Measurements from ENCODE around the gene VSIG10.

VSIG10 gene

GRCh38 chr12:118059341-118060191 is 44.2 kb downstream of the VSIG10 start:
- no peak for DNase-seq

GRCh38 chr12:118058881-118059280 is 44.9 kb downstream of the VSIG10 start:
- peak in 1 of 5 experiments; percentile 34 for DNase-seq

GRCh38 chr12:118058227-118058626 is 45.6 kb downstream of the VSIG10 start:
- no peak for DNase-seq

- DNase-seq = no peak
Observed at GRCh38 chr12:118055865-118056773, 47.7 kb downstream of the VSIG10 start.

GRCh38 chr12:118055144-118055557 is 48.7 kb downstream of the VSIG10 start:
- DNase-seq = peak in 4 of 5 experiments; percentile 49 to 86 (median 56)

- DNase-seq = peak in 1 of 5 experiments; percentile 48
Observed at GRCh38 chr12:118053071-118053985, 50.5 kb downstream of the VSIG10 start.

- peak in 1 of 5 experiments; percentile 18 for DNase-seq
Observed at GRCh38 chr12:118052324-118053070, 51.3 kb downstream of the VSIG10 start.

- no peak for DNase-seq
Observed at GRCh38 chr12:118050972-118051910, 52.6 kb downstream of the VSIG10 start.

GRCh38 chr12:118046430-118046829 is 57.4 kb downstream of the VSIG10 start:
- no peak for DNase-seq

- DNase-seq = no peak
Observed at GRCh38 chr12:118044577-118044976, 59.2 kb downstream of the VSIG10 start.

GRCh38 chr12:118044075-118044474 is 59.7 kb downstream of the VSIG10 start:
- DNase-seq = no peak

GRCh38 chr12:118042091-118042490 is 61.7 kb downstream of the VSIG10 start:
- DNase-seq = peak in 1 of 5 experiments; percentile 40

DNA sequence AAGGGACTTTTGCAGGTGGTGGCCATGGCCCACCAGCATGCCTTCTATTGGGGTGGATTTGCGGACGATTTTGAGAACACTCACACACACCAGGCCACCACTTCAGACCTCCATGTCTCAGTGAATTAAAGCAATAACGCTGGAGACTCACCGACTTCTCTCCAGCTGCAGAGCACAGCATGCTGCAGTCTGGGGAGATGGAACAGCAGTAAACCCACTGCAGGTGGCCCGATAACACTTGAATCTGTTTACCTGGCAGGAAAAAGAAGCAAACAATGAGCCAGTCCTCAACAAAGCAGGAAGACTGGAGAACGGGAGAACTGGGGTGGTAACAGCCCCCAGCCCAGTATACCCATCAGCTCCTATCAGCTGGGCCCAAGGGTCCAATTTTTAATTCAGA is 65.7 kb downstream of the VSIG10 start:
- DNase-seq = no peak

- no peak for DNase-seq
Observed at GRCh38 chr12:118036672-118037411, 67.0 kb downstream of the VSIG10 start.

GRCh38 chr12:118035190-118036041 is 68.4 kb downstream of the VSIG10 start:
- peak in 1 of 5 experiments; percentile 87 for DNase-seq

DNA sequence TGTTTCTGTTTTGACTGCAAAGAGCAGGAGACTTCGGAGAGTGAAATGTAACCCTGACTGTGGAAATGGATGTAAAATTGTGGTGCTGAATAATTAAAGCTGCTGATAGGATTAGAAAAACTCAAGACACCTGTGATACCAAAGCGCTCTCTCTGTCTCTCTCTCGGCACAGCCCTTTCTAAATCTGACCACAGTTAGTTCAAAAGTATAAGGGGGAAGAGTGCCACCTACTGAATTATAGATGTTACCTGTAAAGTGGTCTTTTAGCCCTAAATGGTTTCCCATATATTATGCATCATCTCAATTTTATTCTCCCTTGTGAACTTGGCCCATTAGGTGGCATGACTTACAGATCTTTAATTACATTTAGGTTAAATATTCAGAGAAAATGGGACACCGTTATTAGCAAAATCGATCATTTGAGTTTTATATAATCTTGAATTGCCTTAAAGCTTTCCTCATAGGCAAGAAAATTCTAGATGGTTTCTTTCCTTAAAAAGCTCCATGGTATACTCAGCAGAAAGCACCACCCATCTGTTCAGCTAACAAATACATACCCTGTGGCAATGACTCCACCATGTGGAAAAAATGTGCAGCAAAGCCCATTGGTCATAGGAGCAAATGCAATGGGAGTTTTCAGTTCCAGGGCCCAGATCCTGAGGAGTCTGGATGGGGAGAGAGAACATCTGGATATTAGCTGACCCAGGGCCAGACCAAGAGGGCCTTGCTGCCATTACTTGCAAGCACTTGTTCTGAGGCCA is 69.2 kb downstream of the VSIG10 start:
- peak in 1 of 5 experiments; percentile 32 for DNase-seq

GRCh38 chr12:118033902-118034301 is 69.9 kb downstream of the VSIG10 start:
- DNase-seq = no peak

DNA sequence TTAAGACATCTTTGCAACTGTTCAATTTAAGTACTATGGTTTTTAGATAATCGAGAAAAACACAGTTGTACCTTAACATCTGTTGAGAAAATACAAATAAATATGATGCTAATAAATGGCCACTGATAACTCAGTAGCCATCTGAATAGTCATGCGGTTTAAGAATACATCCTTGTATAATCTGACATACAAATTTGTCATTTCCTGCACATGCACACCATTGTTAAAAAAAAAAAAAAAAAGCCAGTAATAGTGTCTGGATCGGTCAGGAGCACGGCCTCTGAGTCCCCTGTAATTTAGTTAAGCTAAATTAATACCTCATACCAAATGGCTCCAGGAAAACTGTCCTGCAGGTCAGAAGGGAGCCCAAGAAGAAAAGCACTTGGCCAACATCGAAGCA is 70.5 kb downstream of the VSIG10 start:
- DNase-seq = no peak
